Osteocyte (in vitro differentiated cells): ENCODE measurements around the gene GFM1. TPM values are rescaled to one million over a fixed set of nuclear protein-coding genes. Genes with fewer than 3 reads are reported as not detected.

ENCODE experiments used
- DNase-seq: peaks from one replicate; pipeline ENCODE4 v3.0.0; 2021; ENCODE audit warnings: mixed read lengths; ENCODE audit not compliant: unreplicated experiment; ENCODE audit errors: extremely low spot score
- H3K27ac Mint-ChIP-seq: one replicate; pipeline ENCODE4 v1.8.0; 2021; ENCODE audit warnings: mild to moderate bottlenecking, mixed read lengths; ENCODE audit not compliant: unreplicated experiment
- H3K27me3 Mint-ChIP-seq: one replicate; pipeline ENCODE4 v1.8.0; 2021; ENCODE audit warnings: mixed read lengths; ENCODE audit not compliant: unreplicated experiment
- H3K36me3 Mint-ChIP-seq: one replicate; pipeline ENCODE4 v1.8.0; 2021; ENCODE audit warnings: mixed read lengths; ENCODE audit not compliant: unreplicated experiment
- H3K4me1 Mint-ChIP-seq: one replicate; pipeline ENCODE4 v1.8.0; 2021; ENCODE audit warnings: mixed read lengths; ENCODE audit not compliant: unreplicated experiment
- H3K4me3 Mint-ChIP-seq: one replicate; pipeline ENCODE4 v1.8.0; 2021; ENCODE audit warnings: mild to moderate bottlenecking, moderate library complexity, mixed read lengths; ENCODE audit not compliant: unreplicated experiment
- H3K9me3 Mint-ChIP-seq: one replicate; pipeline ENCODE4 v1.8.0; 2021; ENCODE audit warnings: mixed read lengths; ENCODE audit not compliant: unreplicated experiment
- total RNA-seq: library from RNA; stranded (reverse); gene quantifications from 2 replicates; pipeline ENCODE4 v1.2.1, GENCODE V29; 2021
- TF ChIP-seq, protein P1 (sequence below): fragments of 200-600 bp; sonication (generic); IDR thresholded peaks from 2 replicates; pipeline ENCODE4 v1.5.0; 2021; ENCODE audit warnings: antibody characterized with exemption, mild to moderate bottlenecking, moderate library complexity

Gene GFM1
- total RNA-seq, 1 donor from 2014 or later: 38.0 TPM

DNA sequence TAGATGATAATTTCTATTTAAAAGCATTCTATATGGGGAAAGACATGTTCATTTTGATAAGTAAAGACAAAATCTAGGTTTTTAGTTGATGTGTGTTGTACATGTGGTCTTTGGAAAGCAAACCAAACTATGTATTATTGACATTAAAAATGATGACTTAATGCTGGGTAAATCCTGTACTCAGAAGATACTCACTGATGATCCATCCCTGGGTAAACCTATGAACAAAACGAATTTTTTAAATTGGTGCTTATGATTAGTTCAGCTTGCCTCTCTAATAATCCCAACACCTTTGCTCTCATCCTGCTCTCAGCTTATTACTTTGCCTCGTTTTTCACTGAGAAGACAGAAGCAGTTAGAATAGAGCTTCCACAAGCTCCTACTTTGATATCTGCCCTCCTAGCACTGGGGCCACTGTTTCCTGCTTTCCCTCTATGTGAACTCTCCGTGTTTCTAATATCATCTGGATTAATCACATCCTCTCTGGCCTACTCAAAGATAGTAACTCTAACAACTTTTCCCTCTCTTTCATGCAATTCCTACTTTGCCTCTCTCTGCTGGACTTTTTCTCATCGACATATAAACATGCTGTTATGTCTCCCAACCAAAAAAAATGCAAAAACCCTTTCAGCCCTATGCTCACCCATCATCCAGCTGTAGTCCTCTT, 58.6 kb downstream of the GFM1 start:
- DNase-seq: no peak
- no peak overlapping the region for H3K4me3 Mint-ChIP-seq
- H3K36me3 Mint-ChIP-seq: peaks cover 16% of the 10 kb centered on the region
- peak overlapping the region; percentile 77 for H3K27ac Mint-ChIP-seq
- no peaks in the 10 kb centered on the region for H3K27me3 Mint-ChIP-seq
- H3K4me1 Mint-ChIP-seq: peaks cover 37% of the 10 kb centered on the region
- H3K9me3 Mint-ChIP-seq: no peaks in the 10 kb centered on the region
- TF ChIP-seq, protein P1, sequence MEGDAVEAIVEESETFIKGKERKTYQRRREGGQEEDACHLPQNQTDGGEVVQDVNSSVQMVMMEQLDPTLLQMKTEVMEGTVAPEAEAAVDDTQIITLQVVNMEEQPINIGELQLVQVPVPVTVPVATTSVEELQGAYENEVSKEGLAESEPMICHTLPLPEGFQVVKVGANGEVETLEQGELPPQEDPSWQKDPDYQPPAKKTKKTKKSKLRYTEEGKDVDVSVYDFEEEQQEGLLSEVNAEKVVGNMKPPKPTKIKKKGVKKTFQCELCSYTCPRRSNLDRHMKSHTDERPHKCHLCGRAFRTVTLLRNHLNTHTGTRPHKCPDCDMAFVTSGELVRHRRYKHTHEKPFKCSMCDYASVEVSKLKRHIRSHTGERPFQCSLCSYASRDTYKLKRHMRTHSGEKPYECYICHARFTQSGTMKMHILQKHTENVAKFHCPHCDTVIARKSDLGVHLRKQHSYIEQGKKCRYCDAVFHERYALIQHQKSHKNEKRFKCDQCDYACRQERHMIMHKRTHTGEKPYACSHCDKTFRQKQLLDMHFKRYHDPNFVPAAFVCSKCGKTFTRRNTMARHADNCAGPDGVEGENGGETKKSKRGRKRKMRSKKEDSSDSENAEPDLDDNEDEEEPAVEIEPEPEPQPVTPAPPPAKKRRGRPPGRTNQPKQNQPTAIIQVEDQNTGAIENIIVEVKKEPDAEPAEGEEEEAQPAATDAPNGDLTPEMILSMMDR: no peak

DNA sequence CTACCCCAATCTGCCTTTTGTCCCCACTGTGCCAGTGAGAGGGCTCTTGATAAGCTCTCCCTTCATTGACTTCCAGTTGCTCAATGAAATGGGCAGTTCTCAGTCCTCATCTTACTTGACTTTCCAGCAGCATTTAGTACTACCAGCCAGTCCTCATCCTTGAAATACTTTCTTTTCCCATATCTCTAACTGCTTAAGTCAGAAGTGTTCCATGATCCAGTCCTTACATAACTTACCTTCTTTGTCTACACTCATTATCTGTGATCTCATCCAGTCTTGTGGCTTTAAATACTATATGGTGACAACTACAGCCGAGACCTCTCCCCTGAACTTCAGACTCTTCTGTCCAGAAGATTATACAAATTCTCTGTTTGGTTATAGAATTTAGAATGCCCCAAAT, 59.2 kb downstream of the GFM1 start:
- no peak for DNase-seq
- H3K36me3 Mint-ChIP-seq: peaks cover 20% of the 10 kb centered on the region
- H3K4me3 Mint-ChIP-seq: no peak overlapping the region

DNA sequence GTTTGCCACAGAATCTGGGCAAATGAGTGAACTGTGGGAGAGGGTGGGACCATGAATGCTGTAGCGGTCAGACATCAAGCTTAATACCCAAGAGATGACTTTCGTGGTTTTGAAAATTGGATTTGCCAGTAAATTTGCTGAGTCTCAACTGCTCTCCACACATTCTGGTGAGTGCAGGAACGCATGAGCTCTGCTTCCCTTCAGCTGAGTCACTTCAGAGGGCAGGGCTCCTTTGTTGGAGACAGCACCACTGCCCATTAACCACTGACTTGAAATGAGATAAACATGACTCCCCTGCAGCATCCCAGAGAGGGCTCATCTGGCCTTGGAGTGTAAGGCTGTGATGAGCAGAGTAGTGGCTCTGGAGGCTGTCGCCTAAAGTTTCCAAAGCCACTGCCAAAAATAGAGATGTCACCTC, 65.3 kb downstream of the GFM1 start:
- H3K9me3 Mint-ChIP-seq: peaks cover 3% of the 10 kb centered on the region
- no peak overlapping the region for H3K4me3 Mint-ChIP-seq
- H3K4me1 Mint-ChIP-seq: peaks cover 52% of the 10 kb centered on the region
- TF ChIP-seq, protein P1: no peak
- DNase-seq: no peak
- peak overlapping the region; percentile 78 for H3K27ac Mint-ChIP-seq
- no peaks in the 10 kb centered on the region for H3K27me3 Mint-ChIP-seq
- H3K36me3 Mint-ChIP-seq: peaks cover 26% of the 10 kb centered on the region

More for the DNA sequence above, 59.2 kb downstream of the GFM1 start:
- peaks cover 37% of the 10 kb centered on the region for H3K4me1 Mint-ChIP-seq
- H3K9me3 Mint-ChIP-seq: no peaks in the 10 kb centered on the region
- TF ChIP-seq, protein P1: no peak
- H3K27me3 Mint-ChIP-seq: no peaks in the 10 kb centered on the region
- peak overlapping the region; percentile 77 for H3K27ac Mint-ChIP-seq

DNA sequence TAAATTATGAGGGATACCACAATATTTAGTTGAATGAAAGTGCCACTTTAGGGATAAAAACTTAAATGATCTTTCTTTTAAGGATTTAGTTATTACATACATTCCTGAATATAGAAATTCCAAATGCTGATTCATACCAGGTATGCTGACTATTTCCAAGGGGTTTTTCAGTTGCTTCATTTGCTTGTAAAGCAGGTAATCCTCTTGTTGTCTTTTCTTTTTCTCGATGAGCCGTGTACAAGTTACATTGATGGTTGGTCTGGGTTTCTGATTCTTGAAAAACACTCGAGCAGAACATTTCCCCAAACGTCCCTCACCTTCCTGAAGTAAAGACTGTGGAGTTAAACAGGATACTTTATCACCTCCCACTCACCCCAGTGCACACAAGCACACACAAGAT, 66.3 kb downstream of the GFM1 start:
- Mint-ChIP-seq H3K27me3 (no peaks in the 10 kb centered on the region), H3K4me3 (no peak overlapping the region), H3K27ac (no peak overlapping the region), H3K4me1 (peaks cover 55% of the 10 kb centered on the region), H3K36me3 (peaks cover 24% of the 10 kb centered on the region), H3K9me3 (peaks cover 3% of the 10 kb centered on the region)
- no peak for DNase-seq
- TF ChIP-seq, protein P1: no peak

DNA sequence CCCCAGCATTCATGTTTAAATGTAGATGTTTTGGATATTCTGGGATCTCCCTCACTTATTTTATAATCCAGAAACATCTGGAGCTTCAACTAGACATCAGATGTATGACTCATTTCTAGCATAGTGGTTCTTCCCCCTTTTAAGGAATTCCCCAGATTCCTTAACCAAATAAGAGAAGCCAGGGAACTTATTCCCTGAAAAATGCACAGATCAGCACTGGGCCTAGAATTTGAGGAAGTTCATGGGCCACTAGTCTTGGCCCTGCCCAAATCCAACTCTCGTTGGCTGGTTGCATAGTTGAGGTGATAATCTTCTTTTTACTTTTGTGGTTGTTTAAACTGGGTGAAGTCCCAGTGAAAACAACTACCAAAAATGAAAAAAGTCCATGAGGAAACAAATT, 67.6 kb downstream of the GFM1 start:
- Mint-ChIP-seq H3K36me3 (peaks cover 18% of the 10 kb centered on the region), H3K4me1 (peaks cover 64% of the 10 kb centered on the region), H3K27me3 (no peaks in the 10 kb centered on the region), H3K9me3 (peaks cover 3% of the 10 kb centered on the region), H3K27ac (peak overlapping the region; percentile 76), H3K4me3 (no peak overlapping the region)
- DNase-seq: no peak
- TF ChIP-seq, protein P1: no peak
